SK-MEL-5 (cell line): ENCODE measurements around the gene UNKL. TPM values are rescaled to one million over a fixed set of nuclear protein-coding genes. Genes with fewer than 3 reads are reported as not detected.

Experiments used
- DNase-seq: peaks from one replicate; pipeline ENCODE4 v3.0.0-alpha.2; 2016; ENCODE audit warnings: low read depth, low spot score
- in situ Hi-C: cut with HindIII; loops from 2 replicates; pipeline ENCODE4 v1.10.0; 2016; ENCODE audit warnings: low sequenced_read_pairs, high pct_unique_total_duplicates, low pct_unique_long_range_greater_than_20kb
- total RNA-seq: library from RNA; depleted of rRNA; stranded (reverse); fragments of >200 nt; shearing (Covaris generic); gene quantifications from 2 replicates; pipeline ENCODE4 v1.2.3, GENCODE V29; 2014

UNKL gene
- total RNA-seq, 1 experiment from 2014 or later: 7.8 TPM

GRCh38 chr16:1351215-1351581, 63.3 kb downstream of the UNKL start:
- in situ Hi-C loops: no loop called here
- DNase-seq: no peak

DNA sequence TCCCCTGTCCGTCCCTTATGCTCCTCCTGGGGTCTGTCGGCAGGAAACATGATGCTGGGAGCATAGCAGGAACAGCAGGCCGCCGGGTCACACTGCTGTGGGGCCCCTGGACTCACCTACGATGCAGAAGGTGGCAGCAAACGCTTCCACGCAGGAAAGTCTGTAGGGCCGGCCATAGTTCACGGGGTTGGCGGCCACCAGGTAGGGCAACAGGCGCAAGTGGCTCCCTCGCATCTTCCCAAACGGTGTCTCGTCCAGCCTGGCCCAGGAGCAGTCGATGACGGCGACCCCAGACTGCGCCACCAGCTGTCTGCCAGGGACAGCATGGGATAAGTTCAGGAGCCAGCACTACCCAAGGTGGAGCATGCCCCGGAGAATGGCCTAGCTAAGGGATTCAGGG, 63.8 kb downstream of the UNKL start:
- DNase-seq: no peak
- in situ Hi-C loops: no loop called here

DNA sequence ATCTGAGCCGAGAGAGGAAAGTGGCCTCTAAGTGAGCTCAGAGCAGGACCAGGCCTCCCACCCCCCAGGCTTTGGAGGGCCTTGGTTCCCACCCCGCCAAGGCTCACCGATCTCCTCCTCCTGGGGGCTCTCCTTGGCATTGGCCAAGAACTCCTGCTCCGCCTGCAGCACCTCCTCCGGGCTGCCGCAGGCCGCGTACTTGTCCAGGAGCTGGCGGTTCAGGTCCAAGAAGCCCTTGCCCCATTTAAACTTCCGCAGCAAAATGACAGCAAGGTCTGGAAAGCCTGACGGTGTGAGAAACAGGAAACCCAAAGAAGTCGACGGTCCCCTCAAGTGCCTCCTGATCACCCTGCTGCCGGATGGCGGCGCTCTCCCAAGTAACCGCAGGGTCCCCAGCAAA, 64.6 kb downstream of the UNKL start:
- DNase-seq: no peak
- in situ Hi-C loops: no loop called here

DNA sequence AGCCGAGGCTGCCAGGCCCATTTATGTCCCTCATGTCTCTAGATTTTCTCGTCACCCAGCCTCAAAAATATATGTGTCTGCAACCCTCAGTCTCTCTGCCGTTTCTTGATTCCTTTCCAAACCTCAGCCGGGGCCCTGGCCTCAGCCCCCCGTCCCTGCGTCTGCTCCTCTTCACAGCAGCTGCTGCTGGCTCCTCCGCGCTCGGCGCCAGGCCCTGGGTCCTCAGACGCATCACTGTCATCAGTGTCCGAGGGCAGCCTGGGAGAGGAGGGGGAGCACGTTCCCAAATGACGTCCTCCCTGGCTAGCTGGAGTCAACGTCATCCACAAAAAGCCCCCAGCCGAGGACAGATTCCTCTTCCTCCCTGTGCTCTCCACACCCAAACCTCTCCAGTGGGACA, 65.2 kb downstream of the UNKL start:
- DNase-seq: no peak
- in situ Hi-C loops: no loop called here

DNA sequence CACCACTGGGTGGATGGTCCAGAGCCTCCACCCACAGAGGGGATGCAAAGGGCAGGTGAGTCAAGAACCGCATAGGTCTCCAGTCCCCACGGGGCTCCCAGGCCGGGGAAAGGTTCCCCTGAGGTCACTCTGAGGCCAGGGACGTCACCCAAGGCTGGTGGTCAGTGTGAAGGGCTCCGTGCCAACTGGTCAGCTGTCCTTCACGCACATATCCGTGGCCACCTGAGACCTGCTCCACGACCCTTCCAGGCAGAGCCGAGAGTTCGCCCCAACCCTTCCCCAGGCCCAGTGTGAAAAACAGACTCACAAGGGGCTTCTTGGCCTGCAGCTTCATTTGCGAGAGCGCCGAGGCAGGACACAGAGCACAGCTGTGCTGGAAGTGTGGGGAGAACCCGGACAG, 65.6 kb downstream of the UNKL start:
- in situ Hi-C loops: no loop called here
- no peak for DNase-seq

- DNase-seq: no peak
- in situ Hi-C loops: no loop called here
Observed at GRCh38 chr16:1348441-1348840, 66.1 kb downstream of the UNKL start.

DNA sequence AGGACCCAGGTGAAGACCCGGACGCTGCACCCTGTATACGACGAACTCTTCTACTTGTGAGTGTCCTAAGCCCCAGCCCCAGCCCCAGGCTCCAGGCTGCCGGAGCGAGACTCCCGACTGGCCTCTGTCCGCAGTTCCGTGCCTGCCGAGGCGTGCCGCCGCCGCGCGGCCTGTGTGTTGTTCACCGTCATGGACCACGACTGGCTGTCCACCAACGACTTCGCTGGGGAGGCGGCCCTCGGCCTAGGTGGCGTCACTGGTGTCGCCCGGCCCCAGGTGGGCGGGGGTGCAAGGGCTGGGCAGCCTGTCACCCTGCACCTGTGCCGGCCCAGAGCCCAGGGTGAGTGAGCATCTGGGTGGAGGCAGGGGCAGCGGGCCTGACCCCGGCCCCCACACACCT, 66.5 kb downstream of the UNKL start:
- no peak for DNase-seq
- in situ Hi-C loops: no loop called here

DNA sequence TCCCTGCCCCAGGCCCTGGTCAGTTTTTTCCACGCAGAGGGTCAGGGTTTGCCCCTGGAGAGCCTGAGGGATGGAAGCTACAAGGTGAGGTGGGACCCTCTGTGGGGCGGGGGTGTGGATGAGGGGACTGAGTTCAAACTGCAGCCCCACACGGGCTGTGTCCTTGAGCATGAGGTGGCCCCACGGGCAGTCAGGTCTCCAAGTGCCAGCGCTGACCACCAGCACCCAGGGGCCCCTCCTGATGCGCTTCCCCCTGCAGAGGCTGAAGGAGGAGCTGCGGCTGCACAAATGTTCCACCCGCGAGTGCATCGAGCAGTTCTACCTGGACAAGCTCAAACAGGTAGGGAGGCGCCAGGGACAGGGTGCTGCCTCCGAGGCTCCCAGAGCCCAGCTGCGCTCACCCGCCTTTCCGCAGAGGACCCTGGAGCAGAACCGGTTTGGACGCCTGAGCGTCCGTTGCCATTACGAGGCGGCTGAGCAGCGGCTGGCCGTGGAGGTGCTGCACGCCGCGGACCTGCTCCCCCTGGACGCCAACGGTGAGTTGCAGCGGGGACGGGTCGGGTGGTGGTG, 67.1 kb downstream of the UNKL start:
- no peak for DNase-seq
- in situ Hi-C loops: no loop called here

- DNase-seq: peak; percentile 61
- in situ Hi-C loops: no loop called here
Observed at GRCh38 chr16:1346422-1347285, 67.8 kb downstream of the UNKL start.

- in situ Hi-C loops: no loop called here
- DNase-seq: no peak
Observed at GRCh38 chr16:1345651-1346421, 68.7 kb downstream of the UNKL start.

- in situ Hi-C loops: no loop called here
- DNase-seq: no peak
Observed at GRCh38 chr16:1345087-1345486, 69.4 kb downstream of the UNKL start.

DNA sequence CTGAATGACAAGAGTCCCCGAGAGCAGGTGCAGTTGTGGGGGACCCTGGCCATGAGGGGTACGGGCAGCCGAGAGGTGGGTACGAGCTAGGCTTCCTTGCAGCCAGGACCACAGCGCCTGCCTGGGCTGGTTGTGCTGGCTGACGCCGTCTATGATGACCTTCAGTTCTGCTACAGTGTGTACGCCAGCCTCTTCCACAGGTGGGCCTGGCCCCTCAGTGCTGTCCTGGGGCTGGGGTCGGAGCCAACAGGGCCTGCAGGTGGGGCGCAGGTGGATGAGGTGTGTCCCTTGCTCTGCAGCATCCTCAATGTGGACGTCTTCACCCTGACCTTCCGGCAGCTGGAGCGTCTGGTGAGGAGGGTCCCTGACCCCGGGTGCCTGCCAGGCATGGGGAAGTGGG, 70.0 kb downstream of the UNKL start:
- in situ Hi-C loops: no loop called here
- no peak for DNase-seq

GRCh38 chr16:1343428-1344242, 70.9 kb downstream of the UNKL start:
- no peak for DNase-seq
- in situ Hi-C loops: no loop called here

- in situ Hi-C loops: no loop called here
- peak; percentile 97 for DNase-seq
Observed at GRCh38 chr16:1342526-1343427, 71.7 kb downstream of the UNKL start.

- DNase-seq: no peak
- in situ Hi-C loops: no loop called here
Observed at GRCh38 chr16:1341495-1342420, 72.7 kb downstream of the UNKL start.
